ENCODE measurements around the gene EPS8L2.

- TF ChIP-seq HOXC10 (CRISPR knock-in tag; IDR thresholded peaks at IDR 0.05): no peak
- TF ChIP-seq CTCF (tag by site-specific recombination; IDR thresholded peaks at IDR 0.05): no peak
- TF ChIP-seq BCL11A (tag by site-specific recombination; IDR thresholded peaks at IDR 0.05; ENCODE audit: low read depth): no peak
- TF ChIP-seq HOXA7 (CRISPR knock-in tag; IDR thresholded peaks at IDR 0.05; ENCODE audit: borderline replicate concordance): no peak
- no peak for TF ChIP-seq ZNF302 (tag by site-specific recombination; IDR thresholded peaks at IDR 0.05; ENCODE audit: low read depth)
Observed at GRCh38 chr11:721741-722345, 15.8 kb downstream of the EPS8L2 start.
